Measurements from ENCODE around the gene TMEM218.

- TF ChIP-seq GATA2 (IDR thresholded peaks at IDR 0.05; ENCODE audit: low read depth, low read length) (no peak), GATA3 (IDR thresholded peaks at IDR 0.05; ENCODE audit: low read depth, low read length) (no peak)
Observed at GRCh38 chr11:125063429-125064043, 47.9 kb downstream of the TMEM218 start.

Data from SH-SY5Y (cell line).